HG03442 (cell line): ENCODE data around the gene GPSM3.
"Not testable (repeated sequence)": the region's sequence is repeated elsewhere in the genome, so short reads cannot be mapped to it uniquely, and the experiment has no call there.

ENCODE experiments used
- ATAC-seq: cut with Tn5 transposase; IDR thresholded peaks from one replicate; pipeline ENCODE4 v1.9.1; 2021; ENCODE audit warnings: mild to moderate bottlenecking, moderate library complexity; ENCODE audit not compliant: unreplicated experiment

The GPSM3 gene

GRCh38 chr6:32192608-32193039 lies at the start of gene GPSM3:
Gene GPSM3 (minus strand): TSS chr6:32192643. CDS start chr6:32192513, 130 bp downstream.
- no peak for ATAC-seq

- ATAC-seq: no peak
These were observed 48.2 kb upstream of the GPSM3 start for GRCh38 chr6:32240686-32241085.

GRCh38 chr6:32239462-32239861 lies 47.0 kb upstream of the GPSM3 start:
- no peak for ATAC-seq

- no peak for ATAC-seq
These were observed 42.5 kb upstream of the GPSM3 start for GRCh38 chr6:32234934-32235333.

GRCh38 chr6:32226434-32226833 lies 34.0 kb upstream of the GPSM3 start:
- ATAC-seq: no peak

- no peak for ATAC-seq
These were observed 32.3 kb upstream of the GPSM3 start for GRCh38 chr6:32224696-32225095.

- ATAC-seq: no peak
These were observed 31.1 kb upstream of the GPSM3 start, which contains the start of gene NOTCH4 for GRCh38 chr6:32223258-32224235. Gene NOTCH4 (minus strand): TSS chr6:32224067. CDS start chr6:32223928, 139 bp downstream.

- no peak for ATAC-seq
These were observed 30.1 kb upstream of the GPSM3 start for GRCh38 chr6:32222333-32223230.

GRCh38 chr6:32220021-32220420 lies 27.6 kb upstream of the GPSM3 start:
- no peak for ATAC-seq

GRCh38 chr6:32218167-32218566 lies 25.7 kb upstream of the GPSM3 start:
- no peak for ATAC-seq

GRCh38 chr6:32216998-32217397 lies 24.6 kb upstream of the GPSM3 start:
- ATAC-seq: no peak

- no peak for ATAC-seq
These were observed 23.8 kb upstream of the GPSM3 start for GRCh38 chr6:32216285-32216684.

GRCh38 chr6:32215617-32216016 lies 23.2 kb upstream of the GPSM3 start:
- no peak for ATAC-seq

- ATAC-seq: no peak
These were observed 21.7 kb upstream of the GPSM3 start for GRCh38 chr6:32214126-32214525.

- ATAC-seq: no peak
These were observed 21.2 kb upstream of the GPSM3 start for GRCh38 chr6:32213649-32214048.

GRCh38 chr6:32212076-32212760 lies 19.8 kb upstream of the GPSM3 start:
- ATAC-seq: no peak

GRCh38 chr6:32211432-32211831 lies 19.0 kb upstream of the GPSM3 start:
- ATAC-seq: not testable (repeated sequence)

GRCh38 chr6:32210191-32210601 lies 17.8 kb upstream of the GPSM3 start:
- ATAC-seq: no peak

- ATAC-seq: no peak
These were observed 16.6 kb upstream of the GPSM3 start for GRCh38 chr6:32208996-32209395.

GRCh38 chr6:32204268-32204715 lies 11.8 kb upstream of the GPSM3 start:
- no peak for ATAC-seq
